AG04450 (cell line): ENCODE data around the gene GALNT9. TPM values are rescaled to one million over a fixed set of nuclear protein-coding genes. Genes with fewer than 3 reads are reported as not detected.

ENCODE experiments used
- CTCF ChIA-PET: fragments of 300-600, 350-600 bp; formaldehyde crosslinking; extraction: SDS; loops from one replicate; lab custom pipeline; 2022; ENCODE audit warnings: antibody characterized with exemption, inconsistent platforms; lab: Charles Lee
- POLR2A ChIA-PET: fragments of 350-600 bp; formaldehyde crosslinking; extraction: SDS; loops from one replicate; lab custom pipeline; 2021; ENCODE audit warnings: antibody characterized with exemption, inconsistent platforms; lab: Yijun Ruan, JAX
- DNase-seq: peaks from one replicate; pipeline ENCODE4 v3.0.0-alpha.2; 2011; ENCODE audit warnings: low read depth, low spot score
- H3K27ac ChIP-seq: one replicate; pipeline ENCODE4 v1.5.1; 2012; ENCODE audit warnings: low read depth, low read length, control low read depth
- H3K27me3 ChIP-seq: one replicate; pipeline ENCODE4 v1.6.0; 2012; ENCODE audit warnings: low read length; ENCODE audit not compliant: control insufficient read depth, insufficient read depth
- H3K4me3 ChIP-seq: 2 replicates; pipeline ENCODE4 v1.5.1; 2011; ENCODE audit warnings: mild to moderate bottlenecking, low read depth, low read length, control low read depth
- H3K9me3 ChIP-seq: 2 replicates; pipeline ENCODE4 v1.5.1; 2012; ENCODE audit warnings: low read length; ENCODE audit not compliant: control insufficient read depth, insufficient read depth
- polyA plus RNA-seq: library from polyadenylated mRNA; depleted of rRNA; stranded (reverse); fragments of >200 nt; gene quantifications from 2 replicates; pipeline ENCODE4 v1.2.3, GENCODE V29; 2011
- TF ChIP-seq, protein P1 (sequence below): IDR thresholded peaks from 2 replicates; pipeline ENCODE4 v1.5.1; 2011; ENCODE audit warnings: low read depth, low read length, control low read depth, inconsistent platforms

The GALNT9 gene
- polyA plus RNA-seq, 1 experiment: not detected

DNA sequence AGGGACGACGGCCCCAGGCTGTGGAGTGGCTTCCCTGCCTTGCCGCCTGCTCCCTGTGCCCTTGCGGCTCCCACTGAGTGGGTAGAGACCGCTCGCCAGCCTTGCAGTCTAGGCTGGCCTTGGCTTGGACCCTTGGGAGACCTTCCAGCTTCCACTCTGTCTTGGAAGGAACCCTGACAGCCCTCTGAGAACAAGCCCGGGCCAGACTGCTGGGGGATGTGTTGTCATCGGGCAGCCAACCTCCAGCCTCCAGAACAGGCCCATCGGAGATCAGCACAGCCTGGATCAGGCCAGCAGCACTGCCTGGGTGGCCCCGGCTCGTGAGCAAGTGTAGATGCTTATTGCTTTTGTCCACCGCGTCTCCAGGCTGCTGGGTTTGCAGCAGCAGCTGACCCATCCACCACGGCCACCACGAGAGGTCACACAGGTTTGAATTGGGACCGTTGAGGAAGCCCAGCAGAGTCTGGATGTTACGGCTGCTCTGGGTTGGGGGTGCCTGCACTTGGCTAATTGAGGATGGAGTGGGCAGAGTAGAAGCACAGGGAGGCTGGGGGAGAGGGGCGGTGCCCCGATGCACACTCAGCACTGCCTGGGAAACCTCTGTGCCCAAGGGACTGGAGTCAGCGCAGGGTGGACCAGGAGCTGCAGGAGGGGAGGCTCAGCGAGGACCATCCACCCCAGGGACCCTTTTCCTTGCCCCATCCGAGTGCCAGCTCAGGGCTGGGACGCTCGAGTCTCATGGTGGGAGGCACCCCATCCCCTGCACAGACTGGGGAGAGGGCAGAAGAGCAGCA, 129.7 kb downstream of the GALNT9 start:
- no peak for DNase-seq
- Histone ChIP-seq H3K9me3 (peaks cover 4% of the 10 kb centered on the region), H3K4me3 (no peak overlapping the region), H3K27ac (no peak overlapping the region), H3K27me3 (peaks cover 18% of the 10 kb centered on the region)
- TF ChIP-seq, protein P1, sequence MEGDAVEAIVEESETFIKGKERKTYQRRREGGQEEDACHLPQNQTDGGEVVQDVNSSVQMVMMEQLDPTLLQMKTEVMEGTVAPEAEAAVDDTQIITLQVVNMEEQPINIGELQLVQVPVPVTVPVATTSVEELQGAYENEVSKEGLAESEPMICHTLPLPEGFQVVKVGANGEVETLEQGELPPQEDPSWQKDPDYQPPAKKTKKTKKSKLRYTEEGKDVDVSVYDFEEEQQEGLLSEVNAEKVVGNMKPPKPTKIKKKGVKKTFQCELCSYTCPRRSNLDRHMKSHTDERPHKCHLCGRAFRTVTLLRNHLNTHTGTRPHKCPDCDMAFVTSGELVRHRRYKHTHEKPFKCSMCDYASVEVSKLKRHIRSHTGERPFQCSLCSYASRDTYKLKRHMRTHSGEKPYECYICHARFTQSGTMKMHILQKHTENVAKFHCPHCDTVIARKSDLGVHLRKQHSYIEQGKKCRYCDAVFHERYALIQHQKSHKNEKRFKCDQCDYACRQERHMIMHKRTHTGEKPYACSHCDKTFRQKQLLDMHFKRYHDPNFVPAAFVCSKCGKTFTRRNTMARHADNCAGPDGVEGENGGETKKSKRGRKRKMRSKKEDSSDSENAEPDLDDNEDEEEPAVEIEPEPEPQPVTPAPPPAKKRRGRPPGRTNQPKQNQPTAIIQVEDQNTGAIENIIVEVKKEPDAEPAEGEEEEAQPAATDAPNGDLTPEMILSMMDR: no peak
- POLR2A ChIA-PET: no interaction called here
- CTCF ChIA-PET: no interaction called here

DNA sequence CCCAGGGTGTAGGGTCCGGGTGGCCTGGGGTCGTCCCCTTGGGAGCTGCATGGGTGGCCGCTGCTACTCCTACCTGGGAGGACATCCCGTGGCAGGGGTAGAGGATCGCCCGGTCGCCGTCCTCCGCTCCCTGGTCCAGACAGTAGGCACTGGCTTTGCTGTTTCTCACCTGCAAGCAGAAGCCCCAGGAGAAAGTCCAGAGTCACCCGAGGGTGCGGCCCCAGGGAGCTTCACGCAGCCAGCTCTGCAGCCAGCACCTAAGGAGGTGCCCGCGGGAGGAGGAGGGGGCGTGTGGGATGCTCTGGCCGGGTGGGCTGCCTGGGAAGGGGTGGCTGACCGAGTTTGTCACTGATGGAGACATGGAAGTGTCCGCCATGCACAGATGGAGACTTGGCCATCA, 130.3 kb downstream of the GALNT9 start:
- ChIA-PET POLR2A (no interaction called here), CTCF (no interaction called here)
- no peak for DNase-seq
- H3K4me3 ChIP-seq: no peak overlapping the region
- H3K27ac ChIP-seq: no peak overlapping the region
- peaks cover 12% of the 10 kb centered on the region for H3K27me3 ChIP-seq
- H3K9me3 ChIP-seq: peaks cover 10% of the 10 kb centered on the region
- TF ChIP-seq, protein P1: no peak

DNA sequence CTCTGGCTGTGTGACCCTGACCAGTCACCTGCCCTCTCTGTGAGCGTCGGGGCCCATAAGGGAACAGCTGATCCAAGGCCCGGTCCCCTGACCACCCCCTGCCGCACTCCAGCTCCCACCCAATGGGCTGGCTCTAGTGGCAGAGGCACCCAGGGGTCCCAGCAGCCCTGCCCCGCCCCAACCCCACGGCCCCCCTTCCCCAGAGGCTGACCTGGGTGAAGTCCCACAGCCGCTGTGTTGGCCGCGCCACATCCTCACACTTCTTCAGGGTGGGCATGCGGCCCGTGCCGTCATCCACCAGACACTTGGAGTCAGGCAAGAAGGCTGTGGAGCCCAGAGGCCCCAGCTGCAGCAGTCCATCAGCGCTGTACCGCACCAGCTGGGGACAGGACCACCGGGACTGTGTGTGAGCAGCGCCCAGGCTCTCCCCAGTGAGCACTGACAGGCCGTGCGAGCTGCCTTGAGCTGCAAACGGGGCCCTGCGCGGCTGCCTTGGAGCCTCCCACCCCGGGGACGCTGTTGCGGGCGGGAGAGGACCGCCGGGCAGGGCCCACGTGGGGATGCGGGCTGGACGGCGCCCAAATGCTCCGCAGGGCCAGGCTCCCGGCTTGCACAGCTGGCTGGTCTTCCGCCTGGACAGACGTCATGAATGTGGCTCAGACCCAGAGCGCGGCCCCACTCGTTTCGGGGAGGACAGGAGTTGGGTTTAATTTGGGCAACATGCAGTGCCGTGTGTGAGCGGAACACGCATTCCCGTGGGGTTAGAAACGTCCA, 131.6 kb downstream of the GALNT9 start:
- H3K9me3 ChIP-seq: peaks cover 23% of the 10 kb centered on the region
- ChIA-PET POLR2A (no interaction called here), CTCF (no interaction called here)
- no peak overlapping the region for H3K4me3 ChIP-seq
- TF ChIP-seq, protein P1: no peak
- no peak overlapping the region for H3K27ac ChIP-seq
- DNase-seq: no peak
- peaks cover 6% of the 10 kb centered on the region for H3K27me3 ChIP-seq

DNA sequence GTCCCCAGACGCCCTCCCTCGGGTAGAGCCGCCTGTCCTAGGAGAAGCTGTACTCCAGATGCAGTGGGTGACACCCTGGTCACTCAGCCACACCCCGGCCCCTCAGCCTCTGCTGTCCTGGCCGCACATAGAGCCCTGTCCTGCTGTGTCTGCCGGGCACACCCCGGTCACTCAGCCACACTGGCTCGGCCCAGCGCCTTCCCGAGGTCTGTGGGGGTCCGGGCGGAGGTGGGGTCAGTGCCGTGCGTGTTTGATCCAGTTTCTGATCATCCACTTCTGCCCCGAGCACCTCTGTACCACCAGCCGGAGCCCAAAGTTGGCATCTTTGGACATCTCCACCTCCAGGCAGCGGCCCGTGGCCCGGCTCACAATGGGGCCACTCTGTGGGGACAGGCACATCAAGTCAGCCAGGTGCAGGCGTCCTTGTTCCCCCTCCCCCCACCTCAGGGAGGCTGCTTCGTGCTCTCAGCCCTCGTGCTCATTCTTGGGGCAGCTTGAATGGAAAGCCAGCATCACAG, 132.5 kb downstream of the GALNT9 start:
- DNase-seq: no peak
- CTCF ChIA-PET: no interaction called here
- POLR2A ChIA-PET: no interaction called here
- no peak overlapping the region for H3K4me3 ChIP-seq
- H3K9me3 ChIP-seq: peaks cover 29% of the 10 kb centered on the region
- no peak overlapping the region for H3K27ac ChIP-seq
- no peaks in the 10 kb centered on the region for H3K27me3 ChIP-seq
- TF ChIP-seq, protein P1: no peak
